ENCODE measurements around the gene ITSN1. TPM values are rescaled to one million over a fixed set of nuclear protein-coding genes. Genes with fewer than 3 reads are reported as not detected.
A peak's percentile ranks its signal among the peaks of the same experiment; 100 is the strongest.

ITSN1 gene
- total and polyA plus RNA-seq, 2 experiments from 2014 or later, result 77.9 to 95.7 TPM

DNA sequence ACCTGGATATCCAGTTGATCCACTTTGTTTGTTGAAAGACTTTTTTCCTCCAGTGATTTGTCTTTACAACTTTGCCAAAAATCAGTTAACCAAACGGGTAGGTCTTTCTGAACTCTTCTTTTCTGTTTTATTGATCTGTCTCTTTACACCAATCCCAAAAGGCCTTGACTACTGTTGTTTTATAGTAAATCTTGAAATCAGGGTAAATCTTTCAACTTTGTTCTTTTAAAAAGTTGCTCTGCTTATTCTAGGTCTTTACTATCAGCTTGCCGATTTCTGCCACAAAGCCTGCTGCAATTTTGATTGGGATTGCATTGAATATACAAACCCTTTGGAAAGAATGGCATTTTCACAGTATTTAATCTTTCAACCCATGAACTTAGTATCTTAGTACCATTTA is 66.6 kb downstream of the ITSN1 start:
- H3F3A ChIP-seq (replicated peaks; ENCODE audit: low read depth), result no peaks in the 10 kb centered on the region
- ATAC-seq (no peak), DNase-seq (ENCODE audit: low spot score) (no peak)
- peaks cover 100% of the 10 kb centered on the region for H3K79me2 ChIP-seq (replicated peaks; ENCODE audit: insufficient read depth)
- H3K4me1 Mint-ChIP-seq, result peaks cover 24% of the 10 kb centered on the region
- no peaks in the 10 kb centered on the region for H3K27me3 Mint-ChIP-seq (ENCODE audit: insufficient read depth, low read depth, poor library complexity)
- H3K9me2 ChIP-seq (ENCODE audit: insufficient read depth), result no peaks in the 10 kb centered on the region
- H2AFZ ChIP-seq, result no peak overlapping the region
- H3K4me2 ChIP-seq, result no peak overlapping the region
- H3K4me1 ChIP-seq (ENCODE audit: insufficient read depth), result peaks cover 11% of the 10 kb centered on the region; the same call in 1 of the 2 replicates
- no peak overlapping the region for H3K4me3 ChIP-seq
- H3K36me3 ChIP-seq (ENCODE audit: insufficient read depth), result no peaks in the 10 kb centered on the region
- no peak for TF ChIP-seq STAT1 (IDR thresholded peaks at IDR 0.05; ENCODE audit: unreplicated experiment)
- no peak for TF ChIP-seq JUNB (IDR thresholded peaks at IDR 0.05; ENCODE audit: unreplicated experiment)
- TF ChIP-seq, protein P1, sequence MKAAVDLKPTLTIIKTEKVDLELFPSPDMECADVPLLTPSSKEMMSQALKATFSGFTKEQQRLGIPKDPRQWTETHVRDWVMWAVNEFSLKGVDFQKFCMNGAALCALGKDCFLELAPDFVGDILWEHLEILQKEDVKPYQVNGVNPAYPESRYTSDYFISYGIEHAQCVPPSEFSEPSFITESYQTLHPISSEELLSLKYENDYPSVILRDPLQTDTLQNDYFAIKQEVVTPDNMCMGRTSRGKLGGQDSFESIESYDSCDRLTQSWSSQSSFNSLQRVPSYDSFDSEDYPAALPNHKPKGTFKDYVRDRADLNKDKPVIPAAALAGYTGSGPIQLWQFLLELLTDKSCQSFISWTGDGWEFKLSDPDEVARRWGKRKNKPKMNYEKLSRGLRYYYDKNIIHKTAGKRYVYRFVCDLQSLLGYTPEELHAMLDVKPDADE (IDR thresholded peaks at IDR 0.05), result no peak
- no peak for TF ChIP-seq POLR2AphosphoS5 (IDR thresholded peaks at IDR 0.05; ENCODE audit: low read depth)
- H3K9me3 Mint-ChIP-seq, result peaks cover 24% of the 10 kb centered on the region; the same call in 2 of the 3 replicates
- H4K20me1 ChIP-seq (replicated peaks; ENCODE audit: insufficient read depth), result no peaks in the 10 kb centered on the region
- peak overlapping the region; percentile 36; the same call in 1 of the 2 replicates for H3K27ac ChIP-seq (ENCODE audit: low read depth)
- H3K27ac Mint-ChIP-seq, result no peak overlapping the region
- no peaks in the 10 kb centered on the region for H3K27me3 ChIP-seq (ENCODE audit: insufficient read depth)
- H3K36me3 Mint-ChIP-seq (ENCODE audit: low read depth), result peaks cover 29% of the 10 kb centered on the region
- no peak overlapping the region for H3K4me3 Mint-ChIP-seq

DNA sequence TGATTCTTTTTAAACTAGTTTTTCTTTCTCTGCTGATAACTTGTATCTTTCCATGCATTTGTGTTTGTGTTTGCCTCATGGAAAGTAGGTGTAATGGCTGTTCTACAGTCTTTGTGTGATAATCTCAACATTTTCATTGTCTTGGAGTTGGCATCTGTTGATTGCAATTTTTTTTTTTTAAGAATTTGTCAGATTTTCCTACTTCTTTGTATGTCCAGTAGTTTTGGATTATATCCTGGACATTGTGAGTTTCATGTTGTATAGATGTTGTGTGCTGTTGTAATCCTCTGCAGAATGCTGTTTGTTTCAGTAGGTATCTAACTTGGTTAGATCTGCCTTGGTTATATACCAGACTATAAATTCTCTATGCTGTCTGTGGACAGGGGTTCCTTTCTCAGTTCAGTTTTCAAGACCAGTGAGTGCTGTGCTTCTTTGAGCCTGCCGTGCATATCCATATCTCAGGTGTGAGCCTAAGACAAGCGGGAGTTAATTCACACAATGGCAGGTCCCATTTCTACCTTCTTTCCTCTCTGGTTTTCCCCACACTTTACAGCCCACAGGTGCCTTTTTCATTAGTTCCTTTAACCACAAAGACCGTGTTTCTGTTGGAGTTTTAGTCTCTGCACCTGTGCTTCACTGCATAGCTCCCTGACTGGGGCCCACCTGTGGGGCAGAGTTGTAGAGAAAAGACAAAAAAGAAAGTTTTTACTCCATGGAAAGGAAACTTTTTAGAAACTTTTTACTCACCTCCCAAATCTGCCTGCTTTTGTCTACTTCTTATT is 69.9 kb downstream of the ITSN1 start:
- Mint-ChIP-seq H3K36me3 (ENCODE audit: low read depth) (peaks cover 29% of the 10 kb centered on the region), H3K9me3 (peaks cover 24% of the 10 kb centered on the region; the same call in 2 of the 3 replicates), H3K4me3 (peak overlapping the region; percentile 23; the same call in 2 of the 3 replicates), H3K27me3 (ENCODE audit: insufficient read depth, low read depth, poor library complexity) (no peaks in the 10 kb centered on the region), H3K4me1 (peaks cover 25% of the 10 kb centered on the region), H3K27ac (peak overlapping the region; percentile 76)
- Histone ChIP-seq H3K79me2 (replicated peaks; ENCODE audit: insufficient read depth) (peaks cover 99% of the 10 kb centered on the region), H3F3A (replicated peaks; ENCODE audit: low read depth) (no peaks in the 10 kb centered on the region), H3K27ac (ENCODE audit: low read depth) (peak overlapping the region; percentile 33), H2AFZ (no peak overlapping the region), H3K9me2 (ENCODE audit: insufficient read depth) (no peaks in the 10 kb centered on the region), H3K4me3 (no peak overlapping the region), H3K27me3 (ENCODE audit: insufficient read depth) (no peaks in the 10 kb centered on the region), H3K4me1 (ENCODE audit: insufficient read depth) (peaks cover 11% of the 10 kb centered on the region; the same call in 1 of the 2 replicates), H3K36me3 (ENCODE audit: insufficient read depth) (no peaks in the 10 kb centered on the region), H4K20me1 (replicated peaks; ENCODE audit: insufficient read depth) (no peaks in the 10 kb centered on the region), H3K4me2 (peak overlapping the region; percentile 1; the same call in 1 of the 2 replicates)
- peak; percentile 41 for DNase-seq (ENCODE audit: low spot score)
- peak; percentile 89 for ATAC-seq
- TF ChIP-seq EZH2phosphoT487 (IDR thresholded peaks at IDR 0.05; ENCODE audit: unreplicated experiment) (no peak), JUNB (IDR thresholded peaks at IDR 0.05; ENCODE audit: unreplicated experiment) (no peak), CREB1 (CRISPR knock-in tag; IDR thresholded peaks at IDR 0.05; ENCODE audit: low read depth) (no peak), POLR2AphosphoS5 (IDR thresholded peaks at IDR 0.05; ENCODE audit: low read depth) (no peak), ZNF331 (CRISPR knock-in tag; IDR thresholded peaks at IDR 0.05; ENCODE audit: low read depth) (no peak), STAT1 (IDR thresholded peaks at IDR 0.05; ENCODE audit: unreplicated experiment) (no peak), EZH2 (IDR thresholded peaks at IDR 0.05; ENCODE audit: low read depth, unreplicated experiment) (no peak), NANOG (IDR thresholded peaks at IDR 0.05; ENCODE audit: borderline replicate concordance) (no peak)
- TF ChIP-seq, protein P2, sequence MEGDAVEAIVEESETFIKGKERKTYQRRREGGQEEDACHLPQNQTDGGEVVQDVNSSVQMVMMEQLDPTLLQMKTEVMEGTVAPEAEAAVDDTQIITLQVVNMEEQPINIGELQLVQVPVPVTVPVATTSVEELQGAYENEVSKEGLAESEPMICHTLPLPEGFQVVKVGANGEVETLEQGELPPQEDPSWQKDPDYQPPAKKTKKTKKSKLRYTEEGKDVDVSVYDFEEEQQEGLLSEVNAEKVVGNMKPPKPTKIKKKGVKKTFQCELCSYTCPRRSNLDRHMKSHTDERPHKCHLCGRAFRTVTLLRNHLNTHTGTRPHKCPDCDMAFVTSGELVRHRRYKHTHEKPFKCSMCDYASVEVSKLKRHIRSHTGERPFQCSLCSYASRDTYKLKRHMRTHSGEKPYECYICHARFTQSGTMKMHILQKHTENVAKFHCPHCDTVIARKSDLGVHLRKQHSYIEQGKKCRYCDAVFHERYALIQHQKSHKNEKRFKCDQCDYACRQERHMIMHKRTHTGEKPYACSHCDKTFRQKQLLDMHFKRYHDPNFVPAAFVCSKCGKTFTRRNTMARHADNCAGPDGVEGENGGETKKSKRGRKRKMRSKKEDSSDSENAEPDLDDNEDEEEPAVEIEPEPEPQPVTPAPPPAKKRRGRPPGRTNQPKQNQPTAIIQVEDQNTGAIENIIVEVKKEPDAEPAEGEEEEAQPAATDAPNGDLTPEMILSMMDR (conservative IDR thresholded peaks at IDR 0.05; ENCODE audit: low read depth in 2 of 2), result no peak
- TF ChIP-seq, protein P1 (IDR thresholded peaks at IDR 0.05), result no peak
- TF ChIP-seq, protein P3, sequence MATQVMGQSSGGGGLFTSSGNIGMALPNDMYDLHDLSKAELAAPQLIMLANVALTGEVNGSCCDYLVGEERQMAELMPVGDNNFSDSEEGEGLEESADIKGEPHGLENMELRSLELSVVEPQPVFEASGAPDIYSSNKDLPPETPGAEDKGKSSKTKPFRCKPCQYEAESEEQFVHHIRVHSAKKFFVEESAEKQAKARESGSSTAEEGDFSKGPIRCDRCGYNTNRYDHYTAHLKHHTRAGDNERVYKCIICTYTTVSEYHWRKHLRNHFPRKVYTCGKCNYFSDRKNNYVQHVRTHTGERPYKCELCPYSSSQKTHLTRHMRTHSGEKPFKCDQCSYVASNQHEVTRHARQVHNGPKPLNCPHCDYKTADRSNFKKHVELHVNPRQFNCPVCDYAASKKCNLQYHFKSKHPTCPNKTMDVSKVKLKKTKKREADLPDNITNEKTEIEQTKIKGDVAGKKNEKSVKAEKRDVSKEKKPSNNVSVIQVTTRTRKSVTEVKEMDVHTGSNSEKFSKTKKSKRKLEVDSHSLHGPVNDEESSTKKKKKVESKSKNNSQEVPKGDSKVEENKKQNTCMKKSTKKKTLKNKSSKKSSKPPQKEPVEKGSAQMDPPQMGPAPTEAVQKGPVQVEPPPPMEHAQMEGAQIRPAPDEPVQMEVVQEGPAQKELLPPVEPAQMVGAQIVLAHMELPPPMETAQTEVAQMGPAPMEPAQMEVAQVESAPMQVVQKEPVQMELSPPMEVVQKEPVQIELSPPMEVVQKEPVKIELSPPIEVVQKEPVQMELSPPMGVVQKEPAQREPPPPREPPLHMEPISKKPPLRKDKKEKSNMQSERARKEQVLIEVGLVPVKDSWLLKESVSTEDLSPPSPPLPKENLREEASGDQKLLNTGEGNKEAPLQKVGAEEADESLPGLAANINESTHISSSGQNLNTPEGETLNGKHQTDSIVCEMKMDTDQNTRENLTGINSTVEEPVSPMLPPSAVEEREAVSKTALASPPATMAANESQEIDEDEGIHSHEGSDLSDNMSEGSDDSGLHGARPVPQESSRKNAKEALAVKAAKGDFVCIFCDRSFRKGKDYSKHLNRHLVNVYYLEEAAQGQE (IDR thresholded peaks at IDR 0.05; ENCODE audit: unreplicated experiment), result no peak
